Dermis microvascular lymphatic vessel endothelial cell (primary cell): ENCODE results near the gene PITX1. TPM values are rescaled to one million over a fixed set of nuclear protein-coding genes. Genes with fewer than 3 reads are reported as not detected.

ENCODE experiments used
- DNase-seq, 2 donors: peaks; one replicate each; pipeline versions ENCODE4 v3.0.0 to v3.0.0-alpha.2; 2010; ENCODE audit warnings: low read depth in 2 of 2
- total RNA-seq: library from RNA; depleted of rRNA; stranded (reverse); fragments of >200 nt; gene quantifications from 2 replicates; pipeline ENCODE4 v1.2.1, GENCODE V29; 2014

The PITX1 gene
- total RNA-seq, 1 donor from 2014 or later, result not detected

GRCh38 chr5:135029477-135030122 lies 4.4 kb downstream of the PITX1 start:
- DNase-seq, result no peak

GRCh38 chr5:135028791-135029476 lies 5.1 kb downstream of the PITX1 start:
- peak in 1 of 2 donors; percentile 6 for DNase-seq

- DNase-seq, result no peak
These were observed 6.1 kb downstream of the PITX1 start for GRCh38 chr5:135027697-135028615.

- no peak for DNase-seq
These were observed 6.7 kb downstream of the PITX1 start for GRCh38 chr5:135027266-135027696.

- DNase-seq, result no peak
These were observed 7.3 kb downstream of the PITX1 start for GRCh38 chr5:135026645-135027265.

GRCh38 chr5:135025730-135026644 lies 8.0 kb downstream of the PITX1 start:
- no peak for DNase-seq

DNA sequence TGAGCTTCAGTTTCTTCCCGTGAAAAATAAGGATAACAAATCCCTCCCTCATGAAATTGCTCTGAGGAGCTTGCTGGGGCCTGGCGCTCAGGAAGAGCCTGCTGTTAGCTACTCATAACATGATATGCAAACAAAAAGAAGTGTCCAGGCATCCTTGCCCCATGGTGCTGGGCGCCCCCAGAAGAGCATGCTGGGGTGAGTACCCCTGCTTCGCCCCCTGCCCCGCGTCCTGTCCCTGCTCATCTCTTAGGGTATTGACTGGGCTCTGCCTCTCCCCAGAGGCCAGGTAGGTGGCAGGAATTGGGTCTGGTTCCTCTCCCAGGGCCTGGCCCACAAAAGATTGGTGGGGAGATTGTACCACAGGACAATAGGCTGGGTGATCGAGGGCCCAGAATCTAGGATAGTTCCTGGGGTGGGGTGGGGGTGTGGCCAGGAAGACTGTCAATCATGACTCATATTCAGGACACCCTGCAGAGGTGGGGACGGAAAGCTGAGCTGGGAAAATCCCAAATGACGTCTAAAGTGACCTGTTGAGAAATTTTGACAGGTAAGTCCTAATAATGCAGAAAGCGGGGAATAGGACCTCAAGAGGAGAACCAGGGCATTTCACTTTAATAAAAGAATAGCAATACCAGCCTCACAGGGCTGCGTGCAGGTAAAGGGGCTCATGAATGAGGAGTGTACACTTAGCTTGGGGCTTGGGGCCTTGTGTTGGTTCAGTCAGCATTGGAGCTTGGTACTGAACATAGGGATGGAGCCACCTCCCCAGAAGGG lies 8.9 kb downstream of the PITX1 start:
- DNase-seq, result no peak

GRCh38 chr5:135020111-135020895 lies 13.7 kb downstream of the PITX1 start:
- DNase-seq, result no peak

DNA sequence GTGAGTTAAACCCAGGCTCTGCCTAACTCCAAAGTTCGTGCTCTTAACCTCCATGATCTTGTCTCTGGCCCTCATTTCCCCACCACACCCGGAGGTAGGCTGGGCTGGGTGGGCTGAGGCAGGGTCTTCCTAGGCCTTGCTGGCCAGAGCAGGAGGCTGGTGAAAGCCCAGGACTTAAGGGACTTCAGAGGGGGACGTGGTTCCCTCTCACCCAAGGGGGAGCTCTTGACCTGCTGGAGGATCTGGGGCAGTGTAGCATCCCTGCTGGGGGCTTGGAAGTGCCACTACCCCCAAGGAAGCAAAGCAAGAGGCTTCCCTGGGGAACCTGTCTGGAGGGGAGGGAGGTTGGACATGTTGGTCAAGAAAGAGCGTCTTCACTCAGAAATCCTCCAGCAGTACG lies 14.7 kb downstream of the PITX1 start:
- DNase-seq, result no peak

DNA sequence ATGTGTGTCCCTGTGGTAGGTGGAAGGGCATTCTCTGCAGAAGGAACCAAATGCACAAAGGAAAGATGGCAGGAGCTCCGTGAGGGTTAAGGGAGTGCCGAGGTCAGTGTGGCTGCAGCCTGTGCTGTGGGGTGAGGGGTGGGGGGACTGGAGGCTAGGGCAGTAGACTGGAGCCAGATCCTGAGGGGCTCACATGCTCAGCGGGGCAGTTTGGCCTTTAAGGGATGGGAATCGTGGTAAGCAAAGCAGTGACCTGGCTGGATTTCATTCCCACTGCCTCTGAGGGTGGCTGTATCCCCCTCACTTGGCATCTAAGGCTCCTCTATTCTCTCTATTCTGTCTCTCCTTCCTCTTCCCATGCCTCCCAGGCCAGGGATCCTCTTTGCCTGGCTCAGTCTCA lies 15.6 kb downstream of the PITX1 start:
- DNase-seq, result no peak

GRCh38 chr5:135016861-135017290 lies 17.2 kb downstream of the PITX1 start:
- no peak for DNase-seq

GRCh38 chr5:135015942-135016341 lies 18.1 kb downstream of the PITX1 start:
- DNase-seq, result no peak

DNA sequence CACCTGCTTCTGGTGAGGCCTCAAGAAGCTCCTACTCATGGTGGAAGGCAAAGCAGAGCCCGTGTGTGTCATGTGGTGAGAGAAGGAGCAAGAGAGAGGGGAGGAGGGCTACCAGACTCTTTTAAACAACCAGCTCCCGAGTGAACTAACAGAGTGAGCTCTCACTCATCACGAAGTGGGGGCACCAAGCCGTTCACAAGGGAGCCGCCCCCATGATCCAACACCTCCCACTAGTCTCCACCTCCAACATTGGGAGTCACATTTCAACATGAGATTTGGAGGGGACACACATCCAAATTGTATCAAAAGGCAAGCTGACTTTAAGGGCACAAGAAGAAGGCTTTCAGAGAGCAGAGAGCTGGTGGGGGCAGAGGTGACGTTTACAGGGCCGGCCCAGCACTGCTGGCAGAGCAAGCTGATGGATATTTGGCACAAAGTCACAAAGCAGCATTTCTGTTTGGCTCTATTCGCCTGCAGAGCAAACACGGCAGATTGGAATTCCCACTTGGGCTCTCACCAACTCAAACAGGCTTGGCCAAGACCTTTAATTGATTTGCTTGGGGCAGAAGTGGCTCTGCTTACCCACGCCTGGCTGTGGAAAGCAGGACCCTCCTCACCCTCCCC lies 20.0 kb downstream of the PITX1 start:
- no peak for DNase-seq

- no peak for DNase-seq
These were observed 20.6 kb downstream of the PITX1 start for GRCh38 chr5:135013445-135013844.

DNA sequence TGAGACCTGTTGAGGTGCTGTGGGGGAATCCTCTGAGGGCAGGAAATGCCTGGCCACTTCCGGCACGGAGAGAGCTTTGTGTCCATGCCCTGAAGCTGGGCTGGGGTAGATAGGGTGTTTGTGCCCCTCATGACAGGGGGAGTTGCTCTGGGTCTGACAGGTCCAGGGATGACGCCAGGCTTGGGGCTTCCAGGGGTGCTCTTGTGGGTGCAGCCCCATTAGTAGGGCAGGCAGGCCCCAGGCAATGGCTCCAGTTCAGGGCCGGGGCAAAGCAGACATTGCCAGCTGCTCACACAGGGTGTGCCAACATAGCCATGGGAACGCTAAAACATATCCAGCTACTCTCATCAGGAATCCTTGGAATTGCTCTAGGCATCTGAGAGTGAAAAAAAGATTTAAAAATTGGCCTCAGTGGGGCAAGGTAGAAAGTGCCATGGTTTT lies 21.1 kb downstream of the PITX1 start:
- no peak for DNase-seq

- DNase-seq, result no peak
These were observed 21.9 kb downstream of the PITX1 start for GRCh38 chr5:135012033-135012588.

DNA sequence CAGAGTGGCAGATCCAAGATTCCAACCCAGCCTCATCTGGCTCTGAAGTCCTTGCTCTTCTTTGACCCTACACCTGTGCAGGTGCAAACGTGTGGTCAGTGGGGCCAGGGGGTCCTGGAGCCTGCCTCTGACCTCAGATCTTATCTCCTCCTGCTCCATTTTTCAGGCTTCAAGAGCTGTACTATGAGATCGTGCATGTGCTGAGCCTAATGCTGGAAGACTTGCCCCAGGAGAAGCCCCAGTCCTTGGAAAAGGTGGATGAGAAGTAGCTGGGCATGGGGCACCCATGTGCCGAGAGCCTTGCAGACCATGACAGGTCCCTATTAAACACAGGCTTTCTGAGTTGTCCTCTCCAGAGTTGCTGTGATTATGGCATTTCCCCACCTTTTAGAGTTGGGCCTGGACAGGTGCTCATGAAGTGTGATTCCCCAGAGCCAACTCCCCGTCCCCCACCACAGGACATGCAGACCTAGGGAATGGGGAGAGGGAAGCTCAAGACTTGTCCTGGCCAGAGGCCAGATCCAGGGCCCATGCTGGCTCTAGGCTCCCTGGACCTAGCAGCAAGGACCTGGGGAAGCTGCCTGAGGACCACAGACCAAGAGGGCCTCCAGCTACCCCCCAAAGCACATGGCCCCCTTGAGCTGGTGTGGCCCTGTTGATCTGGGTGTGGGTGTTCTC lies 22.5 kb downstream of the PITX1 start:
- DNase-seq, result no peak
